ENCODE data around the gene NFIA.

NFIA gene

GRCh38 chr1:61190153-61190552, 107.8 kb downstream of the NFIA start:
- DNase-seq = no peak

- DNase-seq = no peak
Observed at GRCh38 chr1:61190618-61191432, 108.5 kb downstream of the NFIA start.

GRCh38 chr1:61191433-61191720, 109.0 kb downstream of the NFIA start:
- no peak for DNase-seq

GRCh38 chr1:61192663-61193330, 110.4 kb downstream of the NFIA start:
- no peak for DNase-seq

- DNase-seq = no peak
Observed at GRCh38 chr1:61193808-61194207, 111.4 kb downstream of the NFIA start.

- DNase-seq = no peak
Observed at GRCh38 chr1:61198554-61198953, 116.2 kb downstream of the NFIA start.

- no peak for DNase-seq
Observed at GRCh38 chr1:61201035-61201434, 118.7 kb downstream of the NFIA start.

GRCh38 chr1:61202854-61203598, 120.7 kb downstream of the NFIA start:
- no peak for DNase-seq

- DNase-seq = no peak
Observed at GRCh38 chr1:61204528-61204927, 122.2 kb downstream of the NFIA start.

GRCh38 chr1:61207416-61207815, 125.1 kb downstream of the NFIA start:
- no peak for DNase-seq

GRCh38 chr1:61208172-61208571, 125.8 kb downstream of the NFIA start:
- DNase-seq = no peak

- no peak for DNase-seq
Observed at GRCh38 chr1:61208831-61209230, 126.5 kb downstream of the NFIA start.

- no peak for DNase-seq
Observed at GRCh38 chr1:61210435-61211154, 128.2 kb downstream of the NFIA start.

GRCh38 chr1:61213245-61214011, 131.1 kb downstream of the NFIA start:
- no peak for DNase-seq

GRCh38 chr1:61215119-61215518, 132.8 kb downstream of the NFIA start:
- DNase-seq = no peak

- no peak for DNase-seq
Observed at GRCh38 chr1:61215676-61216289, 133.4 kb downstream of the NFIA start.

- DNase-seq = no peak
Observed at GRCh38 chr1:61220536-61220935, 138.2 kb downstream of the NFIA start.

- DNase-seq = no peak
Observed at GRCh38 chr1:61221642-61222041, 139.3 kb downstream of the NFIA start.

- no peak for DNase-seq
Observed at GRCh38 chr1:61222240-61222639, 139.9 kb downstream of the NFIA start.

- DNase-seq = no peak
Observed at GRCh38 chr1:61223140-61223539, 140.8 kb downstream of the NFIA start.

- no peak for DNase-seq
Observed at GRCh38 chr1:61224609-61225008, 142.2 kb downstream of the NFIA start.

GRCh38 chr1:61225478-61225877, 143.1 kb downstream of the NFIA start:
- no peak for DNase-seq

Data from KG1 (cell line).